GM23338 (cell line): ENCODE data around the gene FAT1.

Experiments used
- CTCF ChIP-seq, 2 experiments: fragments of 200-600 bp in 1 of 2; sonication (generic) in 1 of 2; conservative IDR thresholded peaks; 2 replicates each; pipeline versions ENCODE4 v1.5.1 to v1.6.1; 2016 to 2017; ENCODE audit warnings: antibody characterized with exemption in 2 of 2, low read depth in 2 of 2, mild to moderate bottlenecking in 2 of 2, moderate library complexity in 1 of 2
- EZH2 ChIP-seq: fragments of 200-600 bp; sonication (generic); IDR thresholded peaks from one replicate; pipeline ENCODE4 v1.8.0; 2017; ENCODE audit warnings: antibody characterized with exemption, mild to moderate bottlenecking, low read depth; ENCODE audit not compliant: unreplicated experiment
- EZH2phosphoT487 ChIP-seq: fragments of 200-600 bp; sonication (generic); IDR thresholded peaks from one replicate; pipeline ENCODE4 v1.8.1; 2018; ENCODE audit warnings: antibody characterized with exemption; ENCODE audit not compliant: unreplicated experiment
- NANOG ChIP-seq: IDR thresholded peaks from 2 replicates; pipeline ENCODE4 v1.6.1; 2016; ENCODE audit warnings: antibody characterized with exemption, borderline replicate concordance
- POLR2AphosphoS5 ChIP-seq: IDR thresholded peaks from 2 replicates; pipeline ENCODE4 v1.6.1; 2016; ENCODE audit warnings: antibody characterized with exemption, low read depth

GRCh38 chr4:186749611-186750281, 26.1 kb upstream of the FAT1 start:
- TF ChIP-seq CTCF (conservative IDR thresholded peaks at IDR 0.05; ENCODE audit: low read depth in 2 of 2) (no peak), POLR2AphosphoS5 (no peak), EZH2phosphoT487 (no peak), EZH2 (no peak), NANOG (no peak)
